ENCODE data around the gene SFXN1.

DNA sequence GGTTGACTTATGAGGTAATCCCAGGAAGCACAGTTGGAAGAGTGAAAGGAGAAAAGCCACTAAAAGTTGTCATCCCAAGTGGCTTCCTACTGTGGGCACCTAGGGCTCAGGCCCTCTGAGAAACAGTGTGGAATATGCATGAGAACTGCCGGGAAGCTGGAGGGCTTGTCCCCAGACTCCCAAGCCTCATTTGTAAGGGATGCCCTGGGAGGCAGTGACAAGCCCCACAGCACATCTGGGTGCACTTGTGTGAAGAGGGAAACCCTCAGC lies 64.5 kb downstream of the SFXN1 start:
- TF ChIP-seq, protein P1, sequence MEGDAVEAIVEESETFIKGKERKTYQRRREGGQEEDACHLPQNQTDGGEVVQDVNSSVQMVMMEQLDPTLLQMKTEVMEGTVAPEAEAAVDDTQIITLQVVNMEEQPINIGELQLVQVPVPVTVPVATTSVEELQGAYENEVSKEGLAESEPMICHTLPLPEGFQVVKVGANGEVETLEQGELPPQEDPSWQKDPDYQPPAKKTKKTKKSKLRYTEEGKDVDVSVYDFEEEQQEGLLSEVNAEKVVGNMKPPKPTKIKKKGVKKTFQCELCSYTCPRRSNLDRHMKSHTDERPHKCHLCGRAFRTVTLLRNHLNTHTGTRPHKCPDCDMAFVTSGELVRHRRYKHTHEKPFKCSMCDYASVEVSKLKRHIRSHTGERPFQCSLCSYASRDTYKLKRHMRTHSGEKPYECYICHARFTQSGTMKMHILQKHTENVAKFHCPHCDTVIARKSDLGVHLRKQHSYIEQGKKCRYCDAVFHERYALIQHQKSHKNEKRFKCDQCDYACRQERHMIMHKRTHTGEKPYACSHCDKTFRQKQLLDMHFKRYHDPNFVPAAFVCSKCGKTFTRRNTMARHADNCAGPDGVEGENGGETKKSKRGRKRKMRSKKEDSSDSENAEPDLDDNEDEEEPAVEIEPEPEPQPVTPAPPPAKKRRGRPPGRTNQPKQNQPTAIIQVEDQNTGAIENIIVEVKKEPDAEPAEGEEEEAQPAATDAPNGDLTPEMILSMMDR (IDR thresholded peaks at IDR 0.05; ENCODE audit: extremely low read depth in 1 of 2, insufficient read depth in 1 of 2, low read depth in 1 of 2, low read length in 2 of 2): no peak
- TF ChIP-seq POLR2A (IDR thresholded peaks at IDR 0.05; ENCODE audit: low read depth, low read length) (no peak), POLR2AphosphoS5 (IDR thresholded peaks at IDR 0.05; ENCODE audit: insufficient read depth, low read depth, low read length) (no peak), EZH2 (IDR thresholded peaks at IDR 0.05; ENCODE audit: borderline replicate concordance, low read depth, low read length, severe bottlenecking) (no peak), GATA2 (IDR thresholded peaks at IDR 0.05; ENCODE audit: insufficient read depth, insufficient read length, low read depth, low read length) (no peak), JUN (IDR thresholded peaks at IDR 0.05; ENCODE audit: borderline replicate concordance, insufficient read depth, insufficient read length, low read depth) (no peak), MYC (IDR thresholded peaks at IDR 0.05; ENCODE audit: low read depth, low read length) (no peak), FOS (IDR thresholded peaks at IDR 0.05; ENCODE audit: borderline replicate concordance, insufficient read depth, low read length) (no peak)
- TF ChIP-seq, protein P2, sequence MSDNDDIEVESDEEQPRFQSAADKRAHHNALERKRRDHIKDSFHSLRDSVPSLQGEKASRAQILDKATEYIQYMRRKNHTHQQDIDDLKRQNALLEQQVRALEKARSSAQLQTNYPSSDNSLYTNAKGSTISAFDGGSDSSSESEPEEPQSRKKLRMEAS (IDR thresholded peaks at IDR 0.05; ENCODE audit: insufficient read depth, insufficient read length): no peak
